Testis (tissue), 3 donors: ENCODE data around the gene NDUFAF4. TPM values are rescaled to one million over a fixed set of nuclear protein-coding genes. Genes with fewer than 3 reads are reported as not detected.

Source experiments
- DNase-seq: peaks from one replicate; pipeline ENCODE4 v3.0.0-alpha.2; 2019
- H3K27ac ChIP-seq, 2 donors: fragments of 200-600 bp; sonication (generic); one replicate each; pipeline ENCODE4 v1.5.1; 2019
- H3K27me3 ChIP-seq: fragments of 200-600 bp; sonication (generic); one replicate; pipeline ENCODE4 v1.5.1; 2019
- H3K36me3 ChIP-seq: fragments of 200-600 bp; sonication (generic); one replicate; pipeline ENCODE4 v1.5.1; 2017; ENCODE audit warnings: low read depth; ENCODE audit errors: missing control alignments
- H3K4me1 ChIP-seq: fragments of 200-600 bp; sonication (generic); one replicate; pipeline ENCODE4 v1.5.1; 2019
- H3K4me3 ChIP-seq, 2 donors: fragments of 200-600 bp; sonication (generic); one replicate each; pipeline ENCODE4 v1.5.1; 2017 to 2019
- H3K9me3 ChIP-seq: fragments of 200-600 bp; sonication (generic); one replicate; pipeline ENCODE4 v1.5.1; 2017
- POLR2A ChIP-seq: fragments of 450-650 bp; IDR thresholded peaks from one replicate; pipeline ENCODE4 v1.6.1; 2017; ENCODE audit warnings: antibody characterized with exemption, mild to moderate bottlenecking, moderate library complexity
- WGBS, 2 donors: methylation state at CpG; one replicate each; pipeline ENCODE4 v1.1.5; 2018; 5-methylcytosine and 5-hydroxymethylcytosine counted together
- intact Hi-C: fragments of 100-400 bp; cut with DNase I; formaldehyde crosslinking; loops from one replicate; pipeline ENCODE4 v1.15.1; 2023; ENCODE audit warnings: low total_unique reads
- polyA plus RNA-seq: library from polyadenylated mRNA; stranded (reverse); fragments of 350-450 nt; fragmentation: Illumina TruSeq; extraction: RNeasy Lipid Tissue Mini Kit (QIAGEN cat#74804); gene quantifications from one replicate; pipeline ENCODE4 v1.2.3, GENCODE V29; 2014; ENCODE audit warnings: low read depth, low replicate concordance; ENCODE audit not compliant: insufficient read depth
- total RNA-seq, 2 donors: library from RNA; depleted of rRNA; stranded (reverse); fragments of >200 nt; gene quantifications; one replicate each; pipeline ENCODE4 v1.2.3, GENCODE V29; 2016
- TF ChIP-seq, protein P1 (sequence below), 3 experiments: fragments of 450-650 bp in 2 of 3; fragments of 200-600 bp in 1 of 3; sonication (generic) in 1 of 3; IDR thresholded peaks; one replicate each; pipeline ENCODE4 v1.5.1; 2016 to 2019; ENCODE audit warnings: antibody characterized with exemption in 3 of 3, mild to moderate bottlenecking in 2 of 3, moderate library complexity in 1 of 3

The NDUFAF4 gene
- total and polyA plus RNA-seq, 3 donors from 2014 or later: 19.0 to 22.2 (median 19.1) TPM

DNA sequence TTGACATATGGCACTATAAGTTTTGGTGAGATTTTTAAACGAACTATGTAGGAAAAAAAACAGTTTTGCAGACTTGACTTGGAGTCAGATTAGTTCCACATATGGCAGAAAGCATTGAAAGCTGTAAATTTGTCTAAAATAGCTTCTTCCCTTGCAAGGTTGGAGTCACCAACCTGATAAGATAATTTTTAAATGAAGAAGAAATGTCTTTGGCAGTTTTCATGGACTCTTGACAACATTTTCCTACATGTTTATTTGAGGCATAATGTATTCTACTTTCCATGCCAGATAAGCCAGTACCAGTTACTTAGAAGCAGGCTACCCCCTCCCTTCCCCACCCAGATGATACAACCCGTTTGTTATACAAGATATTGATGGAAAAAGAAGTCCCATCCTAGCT, 32.0 kb upstream of the NDUFAF4 start:
- no peak for DNase-seq

GRCh38 chr6:96927660-96928059, 30.0 kb upstream of the NDUFAF4 start:
- no peak for TF ChIP-seq POLR2A
- TF ChIP-seq, protein P1, sequence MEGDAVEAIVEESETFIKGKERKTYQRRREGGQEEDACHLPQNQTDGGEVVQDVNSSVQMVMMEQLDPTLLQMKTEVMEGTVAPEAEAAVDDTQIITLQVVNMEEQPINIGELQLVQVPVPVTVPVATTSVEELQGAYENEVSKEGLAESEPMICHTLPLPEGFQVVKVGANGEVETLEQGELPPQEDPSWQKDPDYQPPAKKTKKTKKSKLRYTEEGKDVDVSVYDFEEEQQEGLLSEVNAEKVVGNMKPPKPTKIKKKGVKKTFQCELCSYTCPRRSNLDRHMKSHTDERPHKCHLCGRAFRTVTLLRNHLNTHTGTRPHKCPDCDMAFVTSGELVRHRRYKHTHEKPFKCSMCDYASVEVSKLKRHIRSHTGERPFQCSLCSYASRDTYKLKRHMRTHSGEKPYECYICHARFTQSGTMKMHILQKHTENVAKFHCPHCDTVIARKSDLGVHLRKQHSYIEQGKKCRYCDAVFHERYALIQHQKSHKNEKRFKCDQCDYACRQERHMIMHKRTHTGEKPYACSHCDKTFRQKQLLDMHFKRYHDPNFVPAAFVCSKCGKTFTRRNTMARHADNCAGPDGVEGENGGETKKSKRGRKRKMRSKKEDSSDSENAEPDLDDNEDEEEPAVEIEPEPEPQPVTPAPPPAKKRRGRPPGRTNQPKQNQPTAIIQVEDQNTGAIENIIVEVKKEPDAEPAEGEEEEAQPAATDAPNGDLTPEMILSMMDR (IDR thresholded peaks at IDR 0.05): no peak
- no peak overlapping the region for H3K27ac ChIP-seq
- H3K9me3 ChIP-seq: no peaks in the 10 kb centered on the region
- H3K36me3 ChIP-seq: no peaks in the 10 kb centered on the region
- DNase-seq: no peak
- intact Hi-C loops: no loop called here
- no peaks in the 10 kb centered on the region for H3K4me1 ChIP-seq
- 85 to 97% methylated on average over 4 of the region's 4 CpGs for WGBS, 2 donors
- no peaks in the 10 kb centered on the region for H3K27me3 ChIP-seq
- no peak overlapping the region for H3K4me3 ChIP-seq

More for the DNA sequence above, 32.0 kb upstream of the NDUFAF4 start:
- H3K27me3 ChIP-seq: no peaks in the 10 kb centered on the region
- intact Hi-C loops: no loop called here
- no peaks in the 10 kb centered on the region for H3K4me1 ChIP-seq
- H3K36me3 ChIP-seq: no peaks in the 10 kb centered on the region
- WGBS, 2 donors: 32 to 36% methylated on average over 2 of the region's 2 CpGs
- H3K27ac ChIP-seq: no peak overlapping the region
- no peak for TF ChIP-seq POLR2A
- TF ChIP-seq, protein P1 (IDR thresholded peaks at IDR 0.05): no peak
- no peaks in the 10 kb centered on the region for H3K9me3 ChIP-seq
- H3K4me3 ChIP-seq: no peak overlapping the region

GRCh38 chr6:96926425-96926824, 28.7 kb upstream of the NDUFAF4 start:
- no peaks in the 10 kb centered on the region for H3K36me3 ChIP-seq
- H3K4me1 ChIP-seq: no peaks in the 10 kb centered on the region
- intact Hi-C loops: no loop called here
- TF ChIP-seq, protein P1 (IDR thresholded peaks at IDR 0.05): no peak
- TF ChIP-seq POLR2A: no peak
- no peak overlapping the region for H3K27ac ChIP-seq
- 34 to 44% methylated on average over 3 of the region's 3 CpGs for WGBS, 2 donors
- H3K9me3 ChIP-seq: no peaks in the 10 kb centered on the region
- peak; percentile 77 for DNase-seq
- H3K4me3 ChIP-seq: no peak overlapping the region
- H3K27me3 ChIP-seq: no peaks in the 10 kb centered on the region

GRCh38 chr6:96925290-96925687, 27.6 kb upstream of the NDUFAF4 start:
- no peaks in the 10 kb centered on the region for H3K36me3 ChIP-seq
- 19% methylated on average over 8 of the region's 8 CpGs for whole genome bisulfite sequencing, 2 donors
- intact Hi-C loops: no loop called here
- H3K9me3 ChIP-seq: no peaks in the 10 kb centered on the region
- TF ChIP-seq POLR2A: no peak
- TF ChIP-seq, protein P1 (IDR thresholded peaks at IDR 0.05): no peak
- H3K4me3 ChIP-seq: peak overlapping the region; percentile 61 to 78
- no peak for DNase-seq
- no peaks in the 10 kb centered on the region for H3K4me1 ChIP-seq
- peak overlapping the region; percentile 32 to 85 for H3K27ac ChIP-seq
- H3K27me3 ChIP-seq: no peaks in the 10 kb centered on the region

DNA sequence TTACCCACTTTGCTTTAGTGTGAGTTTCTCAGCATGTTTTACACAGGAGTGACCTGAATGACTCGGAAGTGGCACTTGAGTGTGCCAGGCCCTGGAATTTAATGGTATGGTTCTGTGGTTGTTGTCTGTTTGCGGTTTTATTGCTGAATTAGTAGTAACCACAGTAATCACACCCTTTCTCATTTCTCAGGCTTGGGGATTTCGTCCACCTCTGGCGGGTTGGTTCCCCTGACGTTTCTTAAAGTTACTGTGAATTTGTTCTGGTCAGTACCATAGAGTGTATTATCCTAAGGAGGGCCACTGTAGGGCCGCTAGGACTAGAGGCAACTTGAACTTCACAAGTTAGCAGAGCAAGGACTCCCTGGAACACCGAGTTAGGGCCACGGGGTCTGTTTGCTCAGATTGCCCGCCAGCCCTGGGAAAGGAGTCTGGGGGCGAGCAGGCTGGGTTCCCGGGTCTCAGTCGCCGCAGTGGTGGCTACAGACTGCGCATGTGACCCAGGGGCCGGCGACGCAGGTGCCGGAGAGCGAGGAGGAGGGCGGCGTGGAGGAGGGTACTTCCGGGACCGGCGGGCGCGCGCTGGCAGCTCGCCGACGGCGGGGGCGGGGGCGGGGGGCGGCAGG, 26.3 kb upstream of the NDUFAF4 start:
- no peaks in the 10 kb centered on the region for H3K27me3 ChIP-seq
- H3K4me1 ChIP-seq: no peaks in the 10 kb centered on the region
- no peak for DNase-seq
- WGBS, 2 donors: 6 to 17% methylated on average over 6 to 23 of the region's 34 CpGs
- peak overlapping the region; percentile 61 to 78 for H3K4me3 ChIP-seq
- TF ChIP-seq POLR2A: no peak
- TF ChIP-seq, protein P1 (IDR thresholded peaks at IDR 0.05): no peak
- no peaks in the 10 kb centered on the region for H3K36me3 ChIP-seq
- H3K9me3 ChIP-seq: no peaks in the 10 kb centered on the region
- peak overlapping the region; percentile 73 to 85 for H3K27ac ChIP-seq
- intact Hi-C loops: no loop called here
